Measurements from ENCODE around the gene CA10. TPM values are rescaled to one million over a fixed set of nuclear protein-coding genes. Genes with fewer than 3 reads are reported as not detected.

The CA10 gene
- total RNA-seq, 2 donors from 2014 or later, result not detected

- ATAC-seq, result no peak
- intact Hi-C loops (cut with DNase I, micrococcal nuclease), result no loop called here
Observed at GRCh38 chr17:51611585-51611984, 546.9 kb downstream of the CA10 start.

GRCh38 chr17:51610834-51611233 is 547.7 kb downstream of the CA10 start:
- ATAC-seq (no peak), DNase-seq (no peak)
- intact Hi-C loops (cut with DNase I, micrococcal nuclease), result no loop called here

More at GRCh38 chr17:51611585-51611984, 546.9 kb downstream of the CA10 start:
- DNase-seq, result no peak

GRCh38 chr17:51610155-51610554 is 548.4 kb downstream of the CA10 start:
- intact Hi-C loops (cut with DNase I, micrococcal nuclease), result no loop called here
- DNase-seq (no peak), ATAC-seq (no peak)

GRCh38 chr17:51608251-51608933 is 550.1 kb downstream of the CA10 start:
- DNase-seq (no peak), ATAC-seq (no peak)
- intact Hi-C loops (cut with DNase I, micrococcal nuclease), result no loop called here

- DNase-seq (no peak), ATAC-seq (no peak)
- intact Hi-C loops (cut with DNase I, micrococcal nuclease), result no loop called here
Observed at GRCh38 chr17:51607512-51607911, 551.0 kb downstream of the CA10 start.

- no peak for ATAC-seq
- DNase-seq, result no peak
- intact Hi-C loops (cut with DNase I, micrococcal nuclease), result no loop called here
Observed at GRCh38 chr17:51604299-51605020, 554.1 kb downstream of the CA10 start.

GRCh38 chr17:51601622-51602261 is 556.8 kb downstream of the CA10 start:
- DNase-seq (no peak), ATAC-seq (no peak)
- intact Hi-C loops (cut with DNase I, micrococcal nuclease), result no loop called here

GRCh38 chr17:51598824-51599223 is 559.7 kb downstream of the CA10 start:
- ATAC-seq (no peak), DNase-seq (no peak)
- intact Hi-C loops (cut with DNase I, micrococcal nuclease), result no loop called here

- intact Hi-C loops (cut with DNase I, micrococcal nuclease), result no loop called here
- ATAC-seq, result no peak
- no peak for DNase-seq
Observed at GRCh38 chr17:51597345-51597744, 561.2 kb downstream of the CA10 start.

- DNase-seq (no peak), ATAC-seq (no peak)
- intact Hi-C loops (cut with DNase I, micrococcal nuclease), result no loop called here
Observed at GRCh38 chr17:51595826-51596398, 562.6 kb downstream of the CA10 start.

- DNase-seq, result no peak
- intact Hi-C loops (cut with DNase I, micrococcal nuclease), result no loop called here
Observed at GRCh38 chr17:51590071-51590656, 568.4 kb downstream of the CA10 start.

GRCh38 chr17:51588063-51588462 is 570.5 kb downstream of the CA10 start:
- intact Hi-C loops (cut with DNase I, micrococcal nuclease), result no loop called here
- no peak for ATAC-seq
- no peak for DNase-seq

More at GRCh38 chr17:51590071-51590656, 568.4 kb downstream of the CA10 start:
- no peak for ATAC-seq

GRCh38 chr17:51587516-51587915 is 571.0 kb downstream of the CA10 start:
- ATAC-seq, result no peak
- no peak for DNase-seq
- intact Hi-C loops (cut with DNase I, micrococcal nuclease), result no loop called here

GRCh38 chr17:51585514-51586104 is 572.9 kb downstream of the CA10 start:
- ATAC-seq (no peak), DNase-seq (peak in 1 of 2 donors; percentile 5)
- intact Hi-C loops (cut with DNase I, micrococcal nuclease), result no loop called here

- ATAC-seq (no peak), DNase-seq (no peak)
- intact Hi-C loops (cut with DNase I, micrococcal nuclease), result no loop called here
Observed at GRCh38 chr17:51580869-51581268, 577.6 kb downstream of the CA10 start.
